GM18873 (cell line): ENCODE measurements around the gene FRAS1.

Source experiments
- ATAC-seq: cut with Tn5 transposase; IDR thresholded peaks from one replicate; pipeline ENCODE4 v1.9.1; 2021; ENCODE audit warnings: mild to moderate bottlenecking, moderate library complexity, moderate number of reproducible peaks; ENCODE audit not compliant: unreplicated experiment, low FRiP score

FRAS1 gene

GRCh38 chr4:78560296-78560963 lies 503.3 kb downstream of the FRAS1 start:
- ATAC-seq = no peak

- no peak for ATAC-seq
Observed at GRCh38 chr4:78561677-78562076, 504.6 kb downstream of the FRAS1 start.

- ATAC-seq = no peak
Observed at GRCh38 chr4:78562687-78563086, 505.6 kb downstream of the FRAS1 start.

- ATAC-seq = no peak
Observed at GRCh38 chr4:78565971-78566372, 508.8 kb downstream of the FRAS1 start.

- peak; percentile 78 for ATAC-seq
Observed at GRCh38 chr4:78566834-78567499, 509.8 kb downstream of the FRAS1 start.

- no peak for ATAC-seq
Observed at GRCh38 chr4:78567500-78568060, 510.5 kb downstream of the FRAS1 start.

GRCh38 chr4:78568640-78569305 lies 511.6 kb downstream of the FRAS1 start:
- ATAC-seq = peak; percentile 65

- no peak for ATAC-seq
Observed at GRCh38 chr4:78569306-78569821, 512.2 kb downstream of the FRAS1 start.

GRCh38 chr4:78570117-78570516 lies 513.0 kb downstream of the FRAS1 start:
- ATAC-seq = no peak

- ATAC-seq = no peak
Observed at GRCh38 chr4:78571804-78572203, 514.7 kb downstream of the FRAS1 start.

- no peak for ATAC-seq
Observed at GRCh38 chr4:78578674-78579425, 521.7 kb downstream of the FRAS1 start.

GRCh38 chr4:78581618-78582017 lies 524.5 kb downstream of the FRAS1 start:
- ATAC-seq = no peak

GRCh38 chr4:78584863-78585547 lies 527.9 kb downstream of the FRAS1 start:
- no peak for ATAC-seq

- no peak for ATAC-seq
Observed at GRCh38 chr4:78585633-78586032, 528.5 kb downstream of the FRAS1 start.

- ATAC-seq = no peak
Observed at GRCh38 chr4:78588894-78589545, 531.9 kb downstream of the FRAS1 start.

- no peak for ATAC-seq
Observed at GRCh38 chr4:78591404-78591803, 534.3 kb downstream of the FRAS1 start.

GRCh38 chr4:78592088-78592783 lies 535.1 kb downstream of the FRAS1 start:
- ATAC-seq = peak; percentile 56
